HG03159 (cell line): ENCODE data around the gene BLNK.
"Not testable (repeated sequence)": the region's sequence is repeated elsewhere in the genome, so short reads cannot be mapped to it uniquely, and the experiment has no call there.

Source experiments
- ATAC-seq: cut with Tn5 transposase; IDR thresholded peaks from one replicate; pipeline ENCODE4 v1.9.1; 2021; ENCODE audit warnings: mild to moderate bottlenecking, moderate library complexity; ENCODE audit not compliant: unreplicated experiment

The BLNK gene

DNA sequence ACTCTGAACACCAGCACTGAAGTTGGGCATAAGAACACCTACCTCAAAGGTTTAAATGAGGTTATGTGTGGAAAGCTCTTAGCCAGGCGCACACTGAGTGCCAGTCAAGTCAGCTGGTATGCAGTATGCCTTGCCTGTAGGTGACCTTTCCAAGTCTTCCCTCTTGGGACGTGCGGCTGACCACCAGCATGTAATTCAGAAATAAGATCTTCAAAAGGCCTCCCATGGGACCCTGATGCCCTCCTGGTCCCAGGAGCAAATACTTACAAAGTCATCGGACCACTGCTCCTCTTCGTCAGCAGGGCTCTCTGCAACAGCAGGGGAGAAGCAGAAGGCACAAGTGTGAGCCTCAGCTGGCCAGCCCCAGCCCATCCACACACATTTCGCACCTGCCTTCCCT is 40.8 kb downstream of the BLNK start:
- no peak for ATAC-seq

DNA sequence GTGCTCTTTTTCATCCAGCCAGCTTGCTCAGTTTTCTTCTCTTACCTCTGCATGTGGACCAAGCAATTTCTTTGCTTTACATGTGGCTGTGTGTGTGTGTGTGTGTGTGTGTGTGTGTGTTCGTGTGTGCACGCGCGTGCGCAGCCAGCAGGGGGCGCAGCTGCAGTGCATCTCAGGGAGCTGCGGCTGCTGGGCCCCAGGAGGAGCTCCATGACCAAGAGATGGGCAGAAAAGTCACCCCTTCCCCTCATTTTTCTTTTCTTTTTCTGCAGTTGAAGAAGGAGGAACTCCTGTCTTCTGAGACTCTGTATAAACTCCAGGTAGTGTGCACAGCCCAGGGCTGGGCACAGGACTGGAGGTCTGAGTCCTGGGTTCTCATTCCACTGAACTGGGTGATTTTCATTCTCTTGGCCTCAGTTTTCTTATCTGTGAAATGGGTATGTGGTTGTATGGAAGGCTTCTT is 41.8 kb downstream of the BLNK start:
- ATAC-seq, result peak; percentile 48

DNA sequence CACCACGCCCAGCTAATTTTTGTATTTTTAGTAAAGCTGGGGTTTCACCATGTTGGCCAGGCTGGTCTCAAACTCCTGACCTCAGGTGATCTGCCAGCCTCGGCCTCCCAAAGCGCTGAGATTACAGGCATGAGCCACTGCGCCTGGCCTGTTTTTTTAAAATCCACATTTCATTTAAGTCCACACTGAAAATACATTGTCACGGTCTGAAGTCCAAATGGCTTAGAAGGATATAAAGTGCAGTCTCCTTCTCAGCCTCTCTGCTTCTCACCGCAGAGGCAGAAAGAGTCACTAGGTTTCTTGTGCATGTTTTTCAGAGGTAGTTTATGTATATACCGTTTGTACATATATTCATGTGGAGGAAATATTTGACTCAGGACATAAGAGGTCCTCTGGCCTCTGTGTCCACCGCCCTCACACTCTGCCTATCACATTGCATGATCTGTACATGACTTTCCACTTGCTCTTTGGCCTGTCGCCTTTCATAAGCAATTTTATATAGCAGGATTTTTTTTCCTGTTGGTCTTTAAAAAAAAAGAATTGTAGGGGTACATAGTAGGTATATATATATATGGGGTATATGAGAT is 42.9 kb downstream of the BLNK start:
- ATAC-seq, result no peak

DNA sequence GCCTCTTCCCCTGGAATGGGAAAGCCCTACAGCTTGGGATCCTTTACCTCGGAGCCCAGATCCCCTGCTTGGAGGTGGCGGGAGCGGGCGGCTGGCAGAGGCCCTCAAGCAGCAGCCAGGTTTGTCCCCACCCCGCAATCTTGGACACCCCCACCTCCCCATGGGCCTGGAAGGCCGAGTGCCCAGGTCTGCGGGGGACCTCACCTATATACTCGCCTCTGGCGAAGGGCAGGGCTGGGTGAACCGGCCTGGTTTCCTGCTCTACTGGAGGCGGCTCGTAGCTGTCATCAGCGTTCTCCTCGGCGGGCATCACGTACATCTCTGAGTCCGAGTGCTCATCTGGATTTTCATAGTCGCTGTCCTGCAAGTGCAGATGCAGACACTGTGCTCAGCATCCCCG is 44.2 kb downstream of the BLNK start:
- ATAC-seq, result no peak

DNA sequence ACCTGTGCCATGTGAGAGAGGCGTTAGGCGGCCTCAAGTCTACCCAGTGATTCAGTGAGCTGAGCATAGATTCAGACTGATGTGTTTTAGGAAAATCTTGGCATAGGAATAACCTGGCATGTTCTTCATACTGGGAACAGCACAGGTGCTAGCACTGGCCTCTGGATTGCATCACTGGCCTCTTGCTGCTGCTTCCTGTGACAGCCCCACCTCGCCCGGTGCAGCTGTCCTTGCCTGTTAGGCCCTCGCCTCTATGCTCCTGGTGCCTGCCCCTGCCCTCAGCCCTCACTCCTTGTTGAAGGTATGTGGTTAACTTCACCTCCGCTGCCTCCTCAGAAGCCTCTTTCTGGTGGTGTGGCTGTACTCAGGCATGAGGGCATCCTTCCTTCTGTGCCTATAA is 46.2 kb downstream of the BLNK start:
- ATAC-seq, result no peak

DNA sequence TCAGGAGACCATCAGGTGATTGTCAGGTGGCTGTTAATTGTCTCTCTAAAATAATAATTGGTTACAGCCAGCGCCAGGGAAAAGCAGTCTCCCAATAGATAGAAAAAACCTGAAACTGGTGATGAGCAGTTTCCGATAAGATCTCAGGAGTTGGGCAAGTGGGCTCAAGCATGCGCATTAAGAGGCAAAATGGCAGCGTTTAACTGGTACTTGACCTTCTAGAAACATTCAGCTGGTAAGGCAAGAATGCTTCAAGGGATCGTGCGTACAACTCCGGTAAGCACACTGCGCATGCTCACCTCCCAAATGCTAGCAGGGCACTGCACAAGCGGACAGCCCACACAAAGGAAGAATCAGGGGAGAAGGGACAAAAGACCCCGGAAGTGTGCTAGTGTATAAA is 48.5 kb downstream of the BLNK start:
- ATAC-seq, result no peak

DNA sequence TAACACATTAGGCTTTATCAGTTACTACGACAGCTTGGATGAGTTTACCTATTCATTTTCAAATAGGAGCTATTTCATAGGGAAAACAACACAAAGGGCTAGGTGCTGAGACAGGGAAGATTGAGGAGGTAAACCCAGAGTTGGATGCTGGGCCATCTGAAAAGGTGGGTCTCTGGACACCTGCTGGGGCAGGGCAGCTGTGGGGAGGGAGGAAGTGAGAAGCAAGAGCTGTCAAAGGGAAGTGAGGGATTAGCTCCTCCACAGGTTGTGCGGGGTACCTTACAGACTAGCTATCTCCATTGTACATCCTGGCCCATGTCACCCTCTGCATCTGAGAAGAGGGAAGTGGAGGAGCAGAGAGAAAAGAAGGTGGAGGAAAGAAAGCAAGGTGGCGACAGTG is 48.9 kb downstream of the BLNK start:
- ATAC-seq, result no peak

DNA sequence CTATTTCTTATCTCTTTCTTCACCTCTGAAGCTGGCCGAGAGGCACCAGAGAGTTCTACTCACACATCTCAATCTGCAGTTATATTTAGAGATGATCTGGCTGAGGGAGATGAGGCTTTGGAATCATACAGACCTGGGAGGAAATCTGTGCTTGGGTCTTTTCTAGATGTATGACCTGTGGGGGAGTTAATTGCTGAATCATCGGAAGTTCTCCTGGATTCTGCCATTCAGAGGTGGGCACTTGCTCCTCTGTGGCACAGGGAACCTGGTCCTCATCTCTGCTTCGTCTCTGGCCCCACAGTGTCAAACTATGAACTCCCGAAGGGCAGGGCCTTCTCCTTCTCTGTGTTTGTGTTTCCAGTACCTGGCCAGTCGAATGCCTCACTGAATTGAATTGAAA is 52.5 kb downstream of the BLNK start:
- no peak for ATAC-seq

DNA sequence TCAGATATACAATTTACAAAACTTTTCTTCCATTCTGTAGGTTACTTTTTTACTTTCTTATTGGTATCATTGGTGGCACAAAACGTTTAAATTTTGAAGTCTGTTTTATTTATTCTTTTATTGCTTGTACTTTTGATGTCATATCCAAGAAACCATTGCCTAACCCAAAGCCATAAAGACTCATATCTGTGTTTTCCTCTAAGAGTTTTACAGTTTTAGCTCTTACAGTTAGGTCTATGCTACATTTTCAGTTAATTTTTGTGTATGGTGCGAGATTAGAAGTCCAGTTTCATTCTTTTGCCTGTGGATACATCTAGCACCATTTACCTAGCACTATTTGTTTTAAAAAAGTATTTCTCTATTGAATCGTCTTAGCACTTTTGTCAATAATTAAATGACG is 53.7 kb downstream of the BLNK start:
- no peak for ATAC-seq

DNA sequence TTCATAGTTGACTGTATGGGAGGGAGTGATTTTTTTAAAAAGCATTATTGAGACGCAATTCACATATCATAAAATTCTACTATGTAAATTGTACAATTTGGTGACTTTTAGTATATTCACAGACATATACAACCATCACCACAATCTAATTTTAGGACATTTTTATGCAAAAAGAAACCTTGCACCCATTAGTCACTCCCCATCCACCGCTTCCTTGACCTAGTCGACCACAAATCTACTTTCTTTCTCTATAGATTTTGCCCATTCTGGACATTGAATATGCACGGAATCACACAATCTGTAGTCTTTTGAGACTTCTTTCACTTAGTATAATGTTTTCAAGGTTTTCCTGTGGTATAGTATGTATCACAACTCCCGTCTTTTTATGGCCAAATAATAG is 54.6 kb downstream of the BLNK start:
- ATAC-seq, result no peak

DNA sequence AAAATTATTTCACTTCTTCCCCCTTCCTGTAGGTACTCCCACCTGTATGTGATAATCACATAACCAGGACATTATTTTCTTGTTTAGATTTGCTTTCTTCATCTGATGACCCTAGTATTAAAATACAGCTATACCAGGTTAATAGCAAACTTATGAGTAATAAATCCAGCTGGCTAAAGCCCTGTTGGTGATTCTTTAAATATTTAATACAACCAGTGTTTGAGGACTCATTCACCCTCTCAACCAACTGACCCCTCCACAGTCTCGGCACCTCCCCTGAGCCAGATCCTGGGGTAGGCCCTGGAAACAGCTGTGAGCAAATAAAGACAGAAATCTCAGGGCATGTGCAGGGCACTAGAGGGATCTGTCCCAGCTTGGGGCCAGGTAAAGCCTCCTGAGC is 58.5 kb downstream of the BLNK start:
- ATAC-seq, result no peak

DNA sequence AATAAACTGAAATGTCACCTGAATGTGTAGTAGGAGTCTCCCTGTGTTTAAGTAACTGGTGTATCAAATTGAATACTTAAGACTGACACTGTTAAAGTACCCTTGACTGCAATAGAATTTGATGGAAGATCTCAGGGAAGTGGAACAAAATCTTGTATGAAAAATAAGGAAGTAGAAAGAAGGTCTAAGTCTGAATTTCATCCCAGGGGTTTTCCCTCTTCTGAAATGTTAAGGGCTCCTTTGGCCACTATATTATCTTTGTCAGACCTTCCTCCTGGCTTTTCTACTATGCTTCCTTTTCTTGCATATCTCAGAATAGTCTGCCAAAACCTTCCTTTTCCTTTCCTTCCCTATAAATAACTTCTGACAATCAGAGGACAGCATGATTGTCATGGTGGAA is 59.6 kb downstream of the BLNK start:
- ATAC-seq, result no peak

DNA sequence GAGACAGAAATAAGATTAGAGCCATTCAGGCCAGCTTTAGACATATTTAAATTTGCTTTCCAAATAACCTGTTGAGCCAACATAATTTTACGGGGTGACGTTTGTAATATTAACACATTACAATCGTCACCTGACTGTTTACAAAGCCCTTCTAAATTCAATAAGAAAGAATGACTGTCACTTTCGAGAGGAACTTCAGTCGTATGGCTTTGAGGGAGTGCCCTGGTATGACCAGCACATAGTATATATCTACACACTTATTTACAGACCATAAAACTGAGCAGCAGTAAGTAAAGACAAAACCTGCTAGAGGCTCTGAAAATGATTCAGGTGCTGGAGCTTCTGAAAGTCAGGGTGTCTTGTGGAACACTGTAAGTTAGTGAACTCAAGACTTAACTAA is 62.4 kb downstream of the BLNK start:
- no peak for ATAC-seq

DNA sequence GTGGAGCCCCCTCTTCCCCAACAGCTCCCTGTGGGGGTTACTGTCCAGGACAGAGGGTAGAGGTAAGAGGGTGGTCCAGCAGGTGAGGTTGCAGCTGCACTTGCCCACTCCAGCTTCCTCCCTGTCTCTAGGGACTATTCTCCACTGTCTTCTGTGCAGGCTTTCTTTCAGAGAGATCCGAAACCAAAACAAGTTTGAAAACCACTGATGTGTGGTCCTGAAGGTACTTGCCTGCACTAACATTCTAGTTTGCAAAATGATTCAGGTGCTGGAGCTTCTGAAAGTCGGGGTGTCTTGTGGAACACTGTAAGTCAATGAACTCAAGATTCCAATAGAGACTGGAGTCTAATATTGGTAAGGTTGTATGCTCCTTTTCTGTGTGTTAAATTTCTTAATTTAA is 63.1 kb downstream of the BLNK start:
- peak; percentile 44 for ATAC-seq

DNA sequence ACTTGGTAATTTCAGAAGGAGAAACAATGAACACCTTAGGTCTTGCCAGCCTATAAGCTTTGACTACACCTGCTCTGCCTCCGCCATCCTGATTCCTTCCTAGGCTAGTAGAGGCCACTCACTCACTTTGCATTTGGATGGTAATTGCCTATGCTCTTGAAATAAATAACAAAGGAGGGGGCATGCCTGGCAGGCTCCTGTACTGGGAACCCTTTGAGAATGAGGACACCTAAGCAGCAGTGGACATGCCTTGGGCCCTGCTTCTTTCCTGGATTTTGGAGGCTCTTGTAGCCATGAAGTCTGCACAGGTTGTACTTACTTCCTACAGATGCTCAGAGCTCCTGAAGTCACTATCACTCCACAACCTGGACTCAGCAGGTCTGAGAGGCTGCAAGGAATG is 65.8 kb downstream of the BLNK start:
- no peak for ATAC-seq

DNA sequence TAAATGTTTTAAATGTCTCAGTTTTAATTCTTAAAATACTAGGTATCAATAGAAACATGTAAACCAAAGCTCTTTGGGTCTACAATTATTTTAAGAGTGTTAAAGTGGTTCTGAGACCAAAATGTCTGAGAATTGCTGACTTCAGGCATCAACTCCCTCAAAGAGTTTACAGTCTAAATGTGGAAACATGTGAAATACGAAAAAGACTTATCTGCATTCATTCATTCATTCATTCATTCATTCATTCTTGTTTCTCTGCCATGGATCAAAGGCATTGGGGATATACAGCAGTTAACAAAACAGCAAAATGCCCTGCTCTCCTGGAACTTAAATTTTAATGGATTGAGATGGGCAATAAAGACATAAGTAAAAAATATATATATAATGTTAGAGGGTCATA is 69.8 kb downstream of the BLNK start:
- no peak for ATAC-seq

DNA sequence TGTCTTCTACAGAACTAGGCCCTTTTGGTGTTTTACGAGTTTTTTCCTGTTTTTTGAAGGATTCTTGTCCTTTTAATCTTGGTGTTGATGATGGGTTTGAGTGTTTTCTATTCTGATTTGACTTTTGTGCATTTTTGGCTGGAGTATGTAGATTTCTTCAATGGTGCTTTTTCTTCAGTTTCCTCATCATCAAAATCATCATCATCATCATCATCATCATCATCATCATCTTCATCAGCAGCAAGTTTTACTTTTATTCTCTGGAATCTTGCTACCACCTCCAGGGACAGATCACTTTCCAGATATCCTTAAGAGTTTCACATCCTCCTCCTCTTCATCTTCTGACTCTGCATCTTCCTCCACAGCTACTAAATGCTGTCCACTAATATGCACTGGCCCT is 81.9 kb downstream of the BLNK start:
- not testable (repeated sequence) for ATAC-seq

DNA sequence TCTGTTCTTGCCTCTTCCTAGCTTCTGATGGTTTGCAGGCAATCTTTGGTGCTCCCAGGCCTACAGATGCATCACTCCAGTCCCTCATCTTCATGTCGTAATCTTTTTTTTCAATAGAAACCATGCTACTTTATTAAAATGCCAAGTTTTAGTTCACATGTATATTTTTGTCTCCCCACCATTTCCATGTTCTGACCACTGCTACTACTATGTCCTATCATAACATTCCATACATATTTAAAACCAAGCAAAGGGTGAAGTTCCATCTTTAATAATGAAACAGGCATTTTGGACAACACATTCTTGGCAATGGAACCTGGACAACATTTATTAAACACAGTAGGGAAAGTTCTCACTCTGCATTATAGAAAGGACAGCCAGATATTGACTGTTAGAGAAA is 82.5 kb downstream of the BLNK start:
- ATAC-seq, result no peak

DNA sequence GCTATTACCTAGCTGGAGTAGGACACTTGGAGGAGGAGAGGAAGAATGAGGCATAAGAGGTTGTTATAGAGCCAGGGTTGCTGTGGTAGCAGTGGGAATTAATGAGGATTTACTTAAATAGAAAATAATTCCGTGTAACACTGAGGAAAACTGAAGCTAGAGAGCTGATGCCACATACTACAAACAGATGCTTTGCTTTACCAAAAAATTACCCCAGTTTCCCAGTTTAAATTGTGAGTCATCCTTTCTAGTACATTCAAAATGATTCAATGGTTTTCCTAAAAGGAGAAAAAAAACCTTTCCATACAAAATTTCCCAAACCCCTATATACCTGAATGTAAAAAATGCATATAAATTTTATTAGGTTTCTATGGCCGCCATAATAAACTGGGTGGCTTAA is 82.9 kb downstream of the BLNK start:
- no peak for ATAC-seq

DNA sequence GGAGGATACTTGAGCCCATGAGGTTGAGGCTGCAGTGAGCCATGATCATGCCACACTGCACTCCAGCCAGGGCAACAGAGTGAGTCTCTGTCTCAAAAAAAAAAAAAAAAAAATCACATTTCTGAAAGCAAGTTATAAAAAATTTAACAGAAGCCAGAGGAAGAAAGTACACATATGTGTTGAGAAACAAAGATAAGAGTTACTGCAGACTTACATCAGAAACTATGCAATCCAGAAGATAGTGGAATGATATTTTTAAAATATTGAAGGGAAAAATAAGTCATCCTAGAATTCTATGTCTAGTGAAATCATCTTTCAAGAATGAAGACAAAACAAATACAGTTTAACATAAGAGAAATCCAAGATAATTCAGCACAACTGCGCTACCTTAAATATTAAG is 94.4 kb downstream of the BLNK start:
- ATAC-seq, result no peak

DNA sequence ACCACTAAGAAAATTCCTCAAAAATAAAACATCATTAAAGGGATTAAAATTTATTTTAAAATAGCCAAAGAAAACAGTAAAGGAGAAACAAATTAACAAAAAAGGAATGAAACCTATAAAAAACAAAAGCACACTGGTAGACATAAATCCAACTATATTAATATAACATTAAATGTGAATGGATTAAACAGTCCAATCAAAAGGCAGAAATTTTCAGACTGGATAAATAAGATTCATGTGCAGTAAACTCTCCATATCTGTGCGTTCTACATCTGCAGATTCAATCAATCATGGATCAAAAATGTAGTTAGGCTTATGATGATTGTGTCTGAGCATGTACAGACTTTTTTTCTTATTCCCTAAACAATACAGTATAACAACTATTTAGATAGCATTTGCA is 98.7 kb downstream of the BLNK start:
- no peak for ATAC-seq

DNA sequence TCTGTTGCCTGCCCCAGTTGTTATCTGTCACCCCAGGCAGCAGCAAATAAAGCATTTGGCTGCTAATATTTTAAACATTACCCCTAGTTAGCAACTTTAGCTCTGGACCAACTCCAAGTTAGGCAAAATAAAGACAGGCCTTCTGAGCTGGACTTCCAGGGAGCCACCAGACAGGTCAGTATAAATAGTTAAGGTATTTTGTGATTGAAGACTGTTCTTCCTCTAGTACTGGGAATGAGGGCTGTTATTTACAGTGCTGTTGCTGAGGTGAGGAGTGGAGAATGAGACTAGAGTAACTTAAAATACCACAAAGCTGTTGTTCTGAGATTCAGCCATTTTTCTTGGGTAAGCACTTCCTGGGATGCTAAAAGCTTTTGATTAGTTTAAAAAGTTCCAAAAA is 101.1 kb downstream of the BLNK start:
- ATAC-seq, result no peak

DNA sequence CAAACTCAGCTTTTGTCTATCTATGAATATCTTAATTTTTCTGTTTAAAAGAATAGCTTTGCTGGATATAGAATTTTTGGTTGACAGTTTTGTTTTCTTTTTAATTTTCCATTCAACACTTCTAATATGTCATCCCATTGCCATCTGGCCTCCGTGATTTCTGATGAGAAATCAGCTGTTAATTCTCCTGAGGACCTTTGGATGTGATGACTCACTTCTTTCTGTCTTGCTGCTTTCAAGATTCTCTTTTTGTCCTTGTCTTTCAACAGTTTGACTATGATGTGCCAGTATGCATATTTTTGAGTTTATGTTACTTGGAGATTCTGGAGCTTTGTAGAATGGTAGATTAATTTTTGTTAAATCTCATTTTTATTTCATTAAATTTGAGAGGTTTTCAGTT is 102.8 kb downstream of the BLNK start:
- no peak for ATAC-seq

DNA sequence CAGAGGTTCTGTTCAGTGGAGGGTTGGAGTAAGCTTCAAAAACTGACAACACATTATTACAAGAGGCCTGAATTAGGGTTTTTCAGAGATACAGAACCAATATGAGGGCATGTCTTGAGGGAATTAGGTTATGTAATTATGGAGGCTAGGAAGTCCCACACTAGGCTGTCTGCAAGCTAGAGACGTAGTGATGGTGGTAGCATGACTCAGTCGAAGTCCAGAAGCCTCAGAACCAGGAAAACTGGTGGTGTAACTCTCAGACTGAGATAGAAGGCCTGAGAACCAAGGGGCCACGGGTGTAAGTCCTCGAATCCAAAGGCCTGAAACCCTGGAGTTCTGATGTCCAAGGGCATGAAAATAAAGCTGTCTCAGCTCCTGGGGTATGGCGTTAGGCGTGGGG is 105.6 kb downstream of the BLNK start:
- no peak for ATAC-seq
